IMR-90 (cell line): ENCODE data around the gene ADGRA1. TPM values are rescaled to one million over a fixed set of nuclear protein-coding genes. Genes with fewer than 3 reads are reported as not detected.

Experiments
- ATAC-seq: fragments of 200-7000 bp; cut with Tn5 transposase; 2 replicates; pipeline ENCODE4 v1.9.1; 2020; ENCODE audit warnings: low read depth, mild to moderate bottlenecking, moderate library complexity
- BruUV-seq: library from RNA; stranded (reverse); fragments of 400-500 nt; replicated peaks from 2 replicates; lab custom pipeline; 2021; lab: Mats Ljungman, UMichigan
- CTCF ChIA-PET: fragments of 300-600 bp; formaldehyde crosslinking; extraction: SDS; loops from one replicate; lab custom pipeline; 2021; ENCODE audit warnings: antibody characterized with exemption; lab: Yijun Ruan, JAX
- POLR2A ChIA-PET: fragments of 300-600 bp; sonication (Branson Sonifier 250); formaldehyde crosslinking; loops from one replicate; lab custom pipeline; 2022; ENCODE audit warnings: antibody characterized with exemption; ENCODE audit not compliant: unreplicated experiment; lab: Charles Lee
- DNase-seq: peaks from one replicate; pipeline ENCODE4 v3.0.0; 2013
- H2AFZ ChIP-seq: replicated peaks from 2 replicates; pipeline ENCODE3; 2013; ENCODE audit warnings: low read length, mild to moderate bottlenecking; ENCODE audit not compliant: poor library complexity
- H2AK5ac ChIP-seq: 2 replicates; pipeline ENCODE4 v1.6.1; 2013; ENCODE audit warnings: low read depth, low read length, inconsistent platforms
- H2AK9ac ChIP-seq: replicated peaks from 2 replicates; pipeline ENCODE3; 2013; ENCODE audit warnings: mild to moderate bottlenecking, low read depth, low read length, moderate library complexity; ENCODE audit not compliant: poor library complexity
- H2BK120ac ChIP-seq: 2 replicates; pipeline ENCODE4 v1.6.1; 2013; ENCODE audit warnings: low read depth, low read length, inconsistent platforms
- H2BK15ac ChIP-seq: 3 replicates; pipeline ENCODE4 v1.6.1; 2013; ENCODE audit warnings: low read depth, low read length, inconsistent platforms
- H2BK20ac ChIP-seq: 2 replicates; pipeline ENCODE4 v1.6.1; 2013; ENCODE audit warnings: low read depth, mild to moderate bottlenecking, inconsistent platforms, low read length, moderate library complexity
- H2BK5ac ChIP-seq: 2 replicates; pipeline ENCODE4 v1.6.1; 2013; ENCODE audit warnings: mild to moderate bottlenecking, low read depth, low read length, inconsistent platforms; ENCODE audit not compliant: poor library complexity, severe bottlenecking
- H3K14ac ChIP-seq: replicated peaks from 2 replicates; pipeline ENCODE4 v1.6.1; 2013; ENCODE audit warnings: low read depth, low read length, inconsistent platforms
- H3K18ac ChIP-seq: 2 replicates; pipeline ENCODE4 v1.6.1; 2013; ENCODE audit warnings: low read depth, low read length, control low read depth
- H3K23ac ChIP-seq: 2 replicates; pipeline ENCODE4 v1.6.1; 2013; ENCODE audit warnings: low read depth, low read length, inconsistent platforms
- H3K27ac ChIP-seq: 2 replicates; pipeline ENCODE4 v1.5.1; 2013; ENCODE audit warnings: mild to moderate bottlenecking, control low read depth, low read length; ENCODE audit not compliant: insufficient read depth
- H3K27me3 ChIP-seq: 2 replicates; pipeline ENCODE4 v1.6.1; 2013; ENCODE audit warnings: low read length; ENCODE audit not compliant: control insufficient read depth, insufficient read depth
- H3K36me3 ChIP-seq: 2 replicates; pipeline ENCODE4 v1.6.1; 2013; ENCODE audit warnings: low read length, mixed read lengths; ENCODE audit not compliant: control insufficient read depth, insufficient read depth
- H3K4ac ChIP-seq: 2 replicates; pipeline ENCODE4 v1.6.1; 2013; ENCODE audit warnings: low read depth, low read length, inconsistent platforms
- H3K4me1 ChIP-seq: 2 replicates; pipeline ENCODE4 v1.6.1; 2013; ENCODE audit warnings: low read length, mixed read lengths; ENCODE audit not compliant: control insufficient read depth, insufficient read depth
- H3K4me2 ChIP-seq: 2 replicates; pipeline ENCODE4 v1.6.1; 2013; ENCODE audit warnings: low read depth, mild to moderate bottlenecking, control low read depth, low read length, moderate library complexity
- H3K4me3 ChIP-seq: 2 replicates; pipeline ENCODE4 v1.5.1; 2013; ENCODE audit warnings: low read depth, mild to moderate bottlenecking, control low read depth, low read length, moderate library complexity; ENCODE audit not compliant: insufficient read depth
- H3K56ac ChIP-seq: 2 replicates; pipeline ENCODE4 v1.6.1; 2013; ENCODE audit warnings: low read length, inconsistent platforms; ENCODE audit not compliant: insufficient read depth; ENCODE audit errors: extremely low read depth
- H3K79me1 ChIP-seq, 2 experiments: 2 replicates each; pipeline ENCODE4 v1.6.1; 2013; ENCODE audit warnings: low read length in 2 of 2, inconsistent platforms in 1 of 2, low read depth in 1 of 2
- H3K9ac ChIP-seq: 2 replicates; pipeline ENCODE4 v1.6.1; 2013; ENCODE audit warnings: low read depth, low read length, control low read depth
- H3K9me1 ChIP-seq: 2 replicates; pipeline ENCODE4 v1.6.1; 2013; ENCODE audit warnings: low read length, inconsistent platforms; ENCODE audit not compliant: insufficient read depth
- H3K9me3 ChIP-seq: 2 replicates; pipeline ENCODE4 v1.6.1; 2013; ENCODE audit warnings: low read length; ENCODE audit not compliant: control insufficient read depth, insufficient read depth
- H4K20me1 ChIP-seq: 2 replicates; pipeline ENCODE4 v1.6.1; 2013; ENCODE audit warnings: low read length, inconsistent platforms; ENCODE audit not compliant: insufficient read depth
- H4K5ac ChIP-seq: 2 replicates; pipeline ENCODE4 v1.6.1; 2013; ENCODE audit warnings: mild to moderate bottlenecking, low read depth, low read length, control low read depth
- H4K8ac ChIP-seq, 2 experiments: 2 replicates each; pipeline ENCODE4 v1.6.1; 2013; ENCODE audit warnings: low read depth in 2 of 2, low read length in 2 of 2, control low read depth in 1 of 2, inconsistent platforms in 1 of 2
- H4K91ac ChIP-seq: 2 replicates; pipeline ENCODE4 v1.6.1; 2013; ENCODE audit warnings: low read depth, low read length, inconsistent platforms; ENCODE audit not compliant: insufficient read depth
- BHLHE40 ChIP-seq: fragments of 150-350 bp; IDR thresholded peaks from 2 replicates; pipeline ENCODE4 v1.6.1; 2016; ENCODE audit warnings: mild to moderate bottlenecking, low read depth, low read length
- CEBPB ChIP-seq: IDR thresholded peaks from 2 replicates; pipeline ENCODE4 v1.6.1; 2012; ENCODE audit warnings: low read depth, low read length, improper control_type of control experiment
- CHD1 ChIP-seq: IDR thresholded peaks from 2 replicates; pipeline ENCODE4 v1.6.1; 2012; ENCODE audit warnings: low read depth, low read length, improper control_type of control experiment
- CTCF ChIP-seq: conservative IDR thresholded peaks from 2 replicates; pipeline ENCODE4 v1.5.1; 2012; ENCODE audit warnings: mild to moderate bottlenecking, low read depth, low read length, improper control_type of control experiment
- ELK1 ChIP-seq: fragments of 150-350 bp; IDR thresholded peaks from 2 replicates; pipeline ENCODE4 v1.6.1; 2016; ENCODE audit warnings: low read depth, mild to moderate bottlenecking, low read length, moderate library complexity, borderline replicate concordance
- FOS ChIP-seq: fragments of 150-350 bp; IDR thresholded peaks from 2 replicates; pipeline ENCODE4 v1.6.1; 2016; ENCODE audit warnings: low read depth, low read length
- MAFK ChIP-seq: IDR thresholded peaks from 2 replicates; pipeline ENCODE4 v1.6.1; 2012; ENCODE audit warnings: low read depth, low read length, improper control_type of control experiment
- MAZ ChIP-seq: IDR thresholded peaks from 2 replicates; pipeline ENCODE4 v1.6.1; 2012; ENCODE audit warnings: low read depth, mild to moderate bottlenecking, low read length, improper control_type of control experiment, moderate library complexity, borderline replicate concordance
- MXI1 ChIP-seq: IDR thresholded peaks from 2 replicates; pipeline ENCODE4 v1.6.1; 2012; ENCODE audit warnings: low read depth, mild to moderate bottlenecking, low read length, moderate library complexity, borderline replicate concordance
- NFE2L2 ChIP-seq: fragments of 150-350 bp; IDR thresholded peaks from 2 replicates; pipeline ENCODE4 v1.6.1; 2016; ENCODE audit warnings: low read depth, mild to moderate bottlenecking, low read length
- POLR2A ChIP-seq: IDR thresholded peaks from 2 replicates; pipeline ENCODE4 v1.6.1; 2012; ENCODE audit warnings: mild to moderate bottlenecking, low read depth, low read length
- RAD21 ChIP-seq: IDR thresholded peaks from 2 replicates; pipeline ENCODE4 v1.6.1; 2012; ENCODE audit warnings: low read length, improper control_type of control experiment
- RCOR1 ChIP-seq: IDR thresholded peaks from 2 replicates; pipeline ENCODE4 v1.6.1; 2012; ENCODE audit warnings: mild to moderate bottlenecking, low read length, improper control_type of control experiment; ENCODE audit not compliant: insufficient replicate concordance
- RFX5 ChIP-seq: IDR thresholded peaks from 2 replicates; pipeline ENCODE4 v1.8.0; 2012; ENCODE audit warnings: low read depth, mild to moderate bottlenecking, low read length, moderate library complexity
- SMC3 ChIP-seq: fragments of 150-350 bp; IDR thresholded peaks from 2 replicates; pipeline ENCODE4 v1.6.1; 2016; ENCODE audit warnings: low read depth, mild to moderate bottlenecking, antibody characterized with exemption, low read length, moderate library complexity
- USF2 ChIP-seq: fragments of 150-350 bp; IDR thresholded peaks from 2 replicates; pipeline ENCODE4 v1.6.1; 2017; ENCODE audit warnings: mild to moderate bottlenecking, antibody characterized with exemption, low read length, low read depth
- WGBS, 2 experiments: methylation state at CpG; one replicate each; pipeline versions ENCODE4 v1.1.5 to v1.1.7; 2013; ENCODE audit warnings: missing lambda C conversion rate in 2 of 2; ENCODE audit not compliant: insufficient read length in 1 of 2; ENCODE audit errors: extremely low coverage in 2 of 2; 5-methylcytosine and 5-hydroxymethylcytosine counted together
- dilution Hi-C: fragments of 300-500 bp; cut with HindIII; formaldehyde crosslinking; loops from one replicate; pipeline ENCODE4 v1.14.3; 2018; ENCODE audit warnings: low sequenced_read_pairs; ENCODE audit not compliant: unreplicated experiment
- in situ Hi-C: fragments of 300-500 bp; cut with MboI; formaldehyde crosslinking; loops from 3 replicates; pipeline ENCODE4 v1.14.3; 2019; ENCODE audit warnings: low sequenced_read_pairs, inconsistent platforms, mixed read lengths
- intact Hi-C: fragments of 100-400 bp; cut with micrococcal nuclease; formaldehyde crosslinking; loops from 2 replicates; pipeline ENCODE4 v1.10.0; 2022
- polyA plus RNA-seq, 3 experiments: library from polyadenylated mRNA; depleted of rRNA; stranded (reverse); fragments of >200 nt; gene quantifications; 2 replicates each; pipeline ENCODE4 v1.2.3, GENCODE V29; 2012; ENCODE audit warnings: low replicate concordance in 1 of 3
- total RNA-seq: library from RNA; depleted of rRNA; stranded (reverse); fragments of >200 nt; gene quantifications from 2 replicates; pipeline ENCODE4 v1.2.3, GENCODE V29; 2012

The ADGRA1 gene
- total and polyA plus RNA-seq, 2 of the 4 experiments (the other 2 are of a cell fraction): not detected

GRCh38 chr10:133049639-133050038 is 38.1 kb upstream of the ADGRA1 start:
- Histone ChIP-seq H4K91ac (no peak overlapping the region), H2BK20ac (no peak overlapping the region), H3K4me2 (no peak overlapping the region), H3K14ac (no peak overlapping the region), H3K79me1 (no peaks in the 10 kb centered on the region), H2BK15ac (no peak overlapping the region), H2BK5ac (no peak overlapping the region), H3K9me3 (no peaks in the 10 kb centered on the region), H3K4me1 (no peaks in the 10 kb centered on the region), H3K9ac (no peak overlapping the region), H4K20me1 (no peaks in the 10 kb centered on the region), H3K9me1 (no peaks in the 10 kb centered on the region), H3K27me3 (peaks cover 5% of the 10 kb centered on the region; the same call in 1 of the 2 replicates), H3K27ac (no peak overlapping the region), H2AK9ac (no peak overlapping the region), H2AFZ (no peak overlapping the region), H2BK120ac (no peak overlapping the region), H3K4ac (no peak overlapping the region), H3K36me3 (no peaks in the 10 kb centered on the region), H2AK5ac (no peak overlapping the region), H3K18ac (no peak overlapping the region), H3K23ac (no peak overlapping the region), H3K4me3 (no peak overlapping the region), H3K56ac (no peak overlapping the region), H4K8ac (no peak overlapping the region), H4K5ac (no peak overlapping the region)
- TF ChIP-seq RAD21 (no peak), RCOR1 (no peak), MAZ (no peak), FOS (no peak), SMC3 (no peak), MXI1 (no peak), BHLHE40 (no peak), ELK1 (no peak), NFE2L2 (no peak), CHD1 (no peak), CEBPB (no peak), MAFK (no peak), RFX5 (no peak), POLR2A (no peak), USF2 (no peak), CTCF (no peak)
- DNase-seq (no peak), ATAC-seq (no peak)
- BruUV-seq: no TSS peak
- 63% methylated on average over 4 of the region's 11 CpGs; no CpG with 5 or more reads in 1 of the 2 experiments for WGBS, 2 experiments
- dilution Hi-C loops (no loop called here), intact Hi-C loops (no loop called here), in situ Hi-C loops (no loop called here)
- ChIA-PET CTCF (no interaction called here), POLR2A (no interaction called here)
